IPS DF 6.9 (cell line): ENCODE results near the gene GNPNAT1.
"Not testable (repeated sequence)": the region's sequence is repeated elsewhere in the genome, so short reads cannot be mapped to it uniquely, and the experiment has no call there.

Source experiments
- DNase-seq: peaks from one replicate; pipeline ENCODE4 v3.0.0-alpha.2; 2013; ENCODE audit warnings: low read depth, low spot score
- H3K27ac ChIP-seq: one replicate; pipeline ENCODE4 v1.5.1; 2013; ENCODE audit warnings: low read length, control low read depth
- H3K27me3 ChIP-seq: 2 replicates; pipeline ENCODE4 v1.6.1; 2013; ENCODE audit warnings: mild to moderate bottlenecking, low read length; ENCODE audit not compliant: control insufficient read depth, insufficient read depth
- H3K36me3 ChIP-seq: 2 replicates; pipeline ENCODE4 v1.6.1; 2013; ENCODE audit warnings: low read length; ENCODE audit not compliant: control insufficient read depth, insufficient read depth
- H3K4me1 ChIP-seq: 2 replicates; pipeline ENCODE4 v1.6.1; 2013; ENCODE audit warnings: low read length; ENCODE audit not compliant: control insufficient read depth, insufficient read depth
- H3K4me3 ChIP-seq: 2 replicates; pipeline ENCODE4 v1.5.1; 2013; ENCODE audit warnings: mild to moderate bottlenecking, low read length
- H3K9me3 ChIP-seq: 2 replicates; pipeline ENCODE4 v1.6.1; 2013; ENCODE audit warnings: low read length, inconsistent platforms; ENCODE audit not compliant: control insufficient read depth, insufficient read depth
- WGBS: extraction: QIAGEN DNeasy Blood & Tissue Kit; methylation state at CpG from one replicate; pipeline ENCODE4 v1.1.7; 2013; ENCODE audit warnings: mixed read lengths, missing lambda C conversion rate; ENCODE audit not compliant: insufficient read length, insufficient coverage; 5-methylcytosine and 5-hydroxymethylcytosine counted together

GNPNAT1 gene

GRCh38 chr14:52729925-52730708 lies 61.3 kb downstream of the GNPNAT1 start, which contains the start of gene STYX:
TSS of gene STYX (plus strand) at chr14:52730166. CDS start at chr14:52730475, 309 bp downstream.
- Histone ChIP-seq H3K9me3 (no peaks in the 10 kb centered on the region), H3K4me3 (peak within 1 kb of the TSS; percentile 86), H3K27me3 (no peaks in the 10 kb centered on the region), H3K27ac (no peak within 1 kb of the TSS), H3K4me1 (peaks cover 1% of the 10 kb centered on the region; the same call in 1 of the 2 replicates), H3K36me3 (no peaks in the 10 kb centered on the region; the same call in 1 of the 2 replicates)
- peak; percentile 98 for DNase-seq
- WGBS: no CpG with 5 or more reads among the region's 72 CpGs

- no peaks in the 10 kb centered on the region; the same call in 1 of the 2 replicates for H3K36me3 ChIP-seq
Observed at GRCh38 chr14:52729585-52729924, 61.9 kb downstream of the GNPNAT1 start.

GRCh38 chr14:52729035-52729434 lies 62.4 kb downstream of the GNPNAT1 start:
- no CpG with 5 or more reads among the region's 15 CpGs for WGBS
- H3K4me1 ChIP-seq, DNase-seq, H3K27ac ChIP-seq, H3K27me3 ChIP-seq, H3K36me3 ChIP-seq, H3K9me3 ChIP-seq, H3K4me3 ChIP-seq: not testable (repeated sequence)

More at GRCh38 chr14:52729585-52729924, 61.9 kb downstream of the GNPNAT1 start:
- no CpG with 5 or more reads among the region's 8 CpGs for WGBS
- no peak overlapping the region for H3K27ac ChIP-seq
- H3K4me1 ChIP-seq: peaks cover 1% of the 10 kb centered on the region; the same call in 1 of the 2 replicates
- no peak overlapping the region for H3K4me3 ChIP-seq
- H3K9me3 ChIP-seq: no peaks in the 10 kb centered on the region
- no peaks in the 10 kb centered on the region for H3K27me3 ChIP-seq
- DNase-seq: no peak

- H3K4me1 ChIP-seq, H3K27me3 ChIP-seq, H3K9me3 ChIP-seq, H3K4me3 ChIP-seq, H3K27ac ChIP-seq, H3K36me3 ChIP-seq, DNase-seq: not testable (repeated sequence)
- WGBS: no CpG with 5 or more reads among the region's 2 CpGs
Observed at GRCh38 chr14:52727509-52727908, 63.9 kb downstream of the GNPNAT1 start.
